ES-I3 (cell line): Measurements from ENCODE around the gene CCNL1.
"Not testable (repeated sequence)": the region's sequence is repeated elsewhere in the genome, so short reads cannot be mapped to it uniquely, and the experiment has no call there.

Experiments used
- H3K36me3 ChIP-seq: 2 replicates; pipeline ENCODE4 v1.6.1; 2013; ENCODE audit warnings: mild to moderate bottlenecking, low read length, control low read depth, moderate library complexity; ENCODE audit not compliant: insufficient read depth
- H3K4me1 ChIP-seq: 2 replicates; pipeline ENCODE4 v1.6.1; 2013; ENCODE audit warnings: mild to moderate bottlenecking, control low read depth, low read length; ENCODE audit not compliant: insufficient read depth
- H3K9ac ChIP-seq: 2 replicates; pipeline ENCODE4 v1.6.1; 2013; ENCODE audit warnings: low read depth, mild to moderate bottlenecking, low read length, moderate library complexity
- H3K9me3 ChIP-seq: 2 replicates; pipeline ENCODE4 v1.6.1; 2013; ENCODE audit warnings: mild to moderate bottlenecking, low read length, moderate library complexity; ENCODE audit not compliant: control insufficient read depth, insufficient read depth

CCNL1 gene

GRCh38 chr3:157177801-157178453 is 18.0 kb upstream of the CCNL1 start:
- not testable (repeated sequence) for H3K36me3 ChIP-seq, H3K4me1 ChIP-seq, H3K9me3 ChIP-seq, H3K9ac ChIP-seq

- Histone ChIP-seq H3K9ac (no peak overlapping the region), H3K36me3 (no peaks in the 10 kb centered on the region; the same call in 1 of the 2 replicates), H3K9me3 (peaks cover 5% of the 10 kb centered on the region; the same call in 1 of the 2 replicates), H3K4me1 (no peaks in the 10 kb centered on the region)
Measured at GRCh38 chr3:157176934-157177333, 17.0 kb upstream of the CCNL1 start.

GRCh38 chr3:157175691-157176507 is 16.0 kb upstream of the CCNL1 start:
- peak overlapping the region; percentile 57 for H3K9ac ChIP-seq
- no peaks in the 10 kb centered on the region; the same call in 1 of the 2 replicates for H3K36me3 ChIP-seq
- H3K9me3 ChIP-seq: peaks cover 5% of the 10 kb centered on the region; the same call in 1 of the 2 replicates
- H3K4me1 ChIP-seq: no peaks in the 10 kb centered on the region

GRCh38 chr3:157174649-157175498 is 14.9 kb upstream of the CCNL1 start:
- Histone ChIP-seq H3K36me3 (no peaks in the 10 kb centered on the region), H3K9me3 (no peaks in the 10 kb centered on the region), H3K4me1 (no peaks in the 10 kb centered on the region), H3K9ac (peak overlapping the region; percentile 57)

GRCh38 chr3:157174290-157174648 is 14.3 kb upstream of the CCNL1 start:
- Histone ChIP-seq H3K9ac (peak overlapping the region; percentile 57), H3K9me3 (no peaks in the 10 kb centered on the region), H3K4me1 (no peaks in the 10 kb centered on the region), H3K36me3 (no peaks in the 10 kb centered on the region)

- H3K9me3 ChIP-seq, H3K4me1 ChIP-seq, H3K36me3 ChIP-seq, H3K9ac ChIP-seq: not testable (repeated sequence)
Measured at GRCh38 chr3:157173343-157173742, 13.4 kb upstream of the CCNL1 start.

GRCh38 chr3:157172746-157173145 is 12.8 kb upstream of the CCNL1 start:
- no peaks in the 10 kb centered on the region for H3K4me1 ChIP-seq
- H3K36me3 ChIP-seq: no peaks in the 10 kb centered on the region
- H3K9me3 ChIP-seq: no peaks in the 10 kb centered on the region
- no peak overlapping the region for H3K9ac ChIP-seq

- Histone ChIP-seq H3K9ac (no peak overlapping the region), H3K4me1 (no peaks in the 10 kb centered on the region), H3K36me3 (no peaks in the 10 kb centered on the region), H3K9me3 (no peaks in the 10 kb centered on the region)
Measured at GRCh38 chr3:157170861-157171260, 10.9 kb upstream of the CCNL1 start.

- Histone ChIP-seq H3K9me3 (no peaks in the 10 kb centered on the region), H3K36me3 (no peaks in the 10 kb centered on the region), H3K4me1 (no peaks in the 10 kb centered on the region), H3K9ac (no peak overlapping the region)
Measured at GRCh38 chr3:157167371-157168042, 7.6 kb upstream of the CCNL1 start.

GRCh38 chr3:157166561-157166960 is 6.6 kb upstream of the CCNL1 start:
- Histone ChIP-seq H3K4me1 (no peaks in the 10 kb centered on the region), H3K9ac (no peak overlapping the region)

GRCh38 chr3:157166115-157166514 is 6.2 kb upstream of the CCNL1 start:
- Histone ChIP-seq H3K4me1 (no peaks in the 10 kb centered on the region), H3K36me3 (no peaks in the 10 kb centered on the region), H3K9ac (no peak overlapping the region), H3K9me3 (no peaks in the 10 kb centered on the region)

More at GRCh38 chr3:157166561-157166960, 6.6 kb upstream of the CCNL1 start:
- Histone ChIP-seq H3K36me3 (no peaks in the 10 kb centered on the region), H3K9me3 (no peaks in the 10 kb centered on the region)

GRCh38 chr3:157163217-157163953 is 3.4 kb upstream of the CCNL1 start:
- no peaks in the 10 kb centered on the region for H3K9me3 ChIP-seq
- no peak overlapping the region for H3K9ac ChIP-seq
- H3K4me1 ChIP-seq: 0 out of 2 replicates have a peak, but pooled peaks cover 3% of the 10 kb centered on the region

GRCh38 chr3:157162620-157163019 is 2.7 kb upstream of the CCNL1 start:
- not testable (repeated sequence) for H3K9ac ChIP-seq, H3K4me1 ChIP-seq, H3K9me3 ChIP-seq
- peaks cover 13% of the 10 kb centered on the region; the same call in 1 of the 2 replicates for H3K36me3 ChIP-seq

More at GRCh38 chr3:157163217-157163953, 3.4 kb upstream of the CCNL1 start:
- peaks cover 7% of the 10 kb centered on the region; the same call in 1 of the 2 replicates for H3K36me3 ChIP-seq
